Measurements from ENCODE around the gene ST13. TPM values are rescaled to one million over a fixed set of nuclear protein-coding genes. Genes with fewer than 3 reads are reported as not detected.
"Not testable (repeated sequence)": the region's sequence is repeated elsewhere in the genome, so short reads cannot be mapped to it uniquely, and the experiment has no call there.

The ST13 gene
- total and polyA plus RNA-seq, 8 donors: 30.4 to 142 (median 95.7) TPM

DNA sequence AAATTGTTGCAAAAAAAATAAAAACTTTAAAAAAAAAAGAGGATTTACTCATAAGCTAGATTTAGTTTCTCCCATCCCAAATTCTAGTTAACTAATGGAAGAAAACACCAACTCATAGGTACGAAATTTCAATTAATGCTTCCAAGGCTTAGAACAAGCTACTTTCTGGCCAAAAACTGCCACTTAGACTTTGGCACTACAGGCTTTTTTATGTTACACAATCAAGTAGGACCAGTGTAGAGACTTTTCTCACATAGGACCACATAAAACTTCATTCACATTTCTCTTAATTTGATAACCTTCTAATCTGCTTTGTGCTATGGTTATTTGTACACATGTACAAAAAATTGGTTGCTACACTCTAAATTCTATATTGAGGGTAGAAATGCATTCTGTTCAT lies 3.1 kb downstream of the ST13 start:
- Histone ChIP-seq H3K27ac (peak overlapping the region in 1 of 4 donors; percentile 24), H3K27me3 (no peaks in the 10 kb centered on the region), H3K4me1 (peaks cover 13 to 42% (median 35%) of the 10 kb centered on the region in 3 donors), H3K9me3 (no peaks in the 10 kb centered on the region), H3K36me3 (no peaks in the 10 kb centered on the region), H3K4me3 (no peak overlapping the region)
- FAIRE-seq (no peak), ATAC-seq (no peak), DNase-seq (no peak)
- intact Hi-C loops (cut with DNase I): no loop called here
- TF ChIP-seq, protein P1, sequence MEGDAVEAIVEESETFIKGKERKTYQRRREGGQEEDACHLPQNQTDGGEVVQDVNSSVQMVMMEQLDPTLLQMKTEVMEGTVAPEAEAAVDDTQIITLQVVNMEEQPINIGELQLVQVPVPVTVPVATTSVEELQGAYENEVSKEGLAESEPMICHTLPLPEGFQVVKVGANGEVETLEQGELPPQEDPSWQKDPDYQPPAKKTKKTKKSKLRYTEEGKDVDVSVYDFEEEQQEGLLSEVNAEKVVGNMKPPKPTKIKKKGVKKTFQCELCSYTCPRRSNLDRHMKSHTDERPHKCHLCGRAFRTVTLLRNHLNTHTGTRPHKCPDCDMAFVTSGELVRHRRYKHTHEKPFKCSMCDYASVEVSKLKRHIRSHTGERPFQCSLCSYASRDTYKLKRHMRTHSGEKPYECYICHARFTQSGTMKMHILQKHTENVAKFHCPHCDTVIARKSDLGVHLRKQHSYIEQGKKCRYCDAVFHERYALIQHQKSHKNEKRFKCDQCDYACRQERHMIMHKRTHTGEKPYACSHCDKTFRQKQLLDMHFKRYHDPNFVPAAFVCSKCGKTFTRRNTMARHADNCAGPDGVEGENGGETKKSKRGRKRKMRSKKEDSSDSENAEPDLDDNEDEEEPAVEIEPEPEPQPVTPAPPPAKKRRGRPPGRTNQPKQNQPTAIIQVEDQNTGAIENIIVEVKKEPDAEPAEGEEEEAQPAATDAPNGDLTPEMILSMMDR (IDR thresholded peaks at IDR 0.05): no peak
- WGBS, 2 donors: 21 to 56% methylated on average over 1 of the region's 1 CpG

DNA sequence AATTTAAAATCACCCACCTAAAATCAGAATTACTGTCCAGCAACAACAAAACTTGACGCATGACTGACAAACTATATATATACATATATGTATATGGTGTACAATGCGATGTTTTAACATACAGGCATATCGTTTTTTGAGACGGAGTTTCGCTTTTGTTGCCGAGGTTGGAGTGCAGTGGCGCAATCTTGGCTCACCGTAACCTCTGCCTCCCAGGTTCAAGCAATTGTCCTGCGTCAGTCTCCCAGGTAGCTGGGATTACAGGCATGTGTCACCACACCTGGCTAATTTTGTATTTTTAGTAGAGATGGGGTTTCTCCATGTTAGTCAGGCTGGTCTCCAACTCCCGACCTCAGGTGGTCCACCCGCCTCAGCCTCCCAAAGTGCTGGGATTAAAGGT lies 10.6 kb downstream of the ST13 start:
- H3K27me3 ChIP-seq; H3K4me3 ChIP-seq; H3K27ac ChIP-seq; FAIRE-seq; H3K4me1 ChIP-seq; DNase-seq; ATAC-seq; H3K9me3 ChIP-seq; intact Hi-C loops (cut with DNase I): not testable (repeated sequence)
- 93 to 96% methylated on average over 11 of the region's 11 CpGs for WGBS, 2 donors
- peaks cover 0 to 54% (median 11%) of the 10 kb centered on the region in 3 donors for H3K36me3 ChIP-seq

DNA sequence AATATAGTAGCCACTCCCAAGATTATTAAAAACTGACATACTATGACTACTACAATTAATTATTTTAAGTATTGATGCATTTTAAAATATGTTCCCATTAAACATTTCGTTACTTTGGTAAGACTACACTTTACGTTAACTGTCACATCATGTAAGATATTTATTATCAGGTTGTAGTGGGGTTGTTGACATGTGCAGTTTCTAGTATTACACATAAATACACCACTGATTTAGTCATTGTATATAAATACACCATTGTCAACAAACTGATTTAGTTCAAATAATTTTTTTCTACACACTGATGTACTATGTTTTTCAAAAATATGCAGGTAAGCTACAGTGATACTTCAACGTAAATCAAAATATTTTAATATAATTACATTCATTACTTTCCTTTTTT lies 11.5 kb downstream of the ST13 start:
- Histone ChIP-seq H3K36me3 (peaks cover 0 to 62% (median 18%) of the 10 kb centered on the region in 3 donors), H3K9me3 (no peaks in the 10 kb centered on the region), H3K4me1 (no peaks in the 10 kb centered on the region), H3K27me3 (no peaks in the 10 kb centered on the region), H3K4me3 (no peak overlapping the region), H3K27ac (no peak overlapping the region)
- TF ChIP-seq, protein P1 (IDR thresholded peaks at IDR 0.05): no peak
- FAIRE-seq: no peak
- DNase-seq: no peak
- intact Hi-C loops (cut with DNase I): no loop called here
- ATAC-seq: no peak
- WGBS, 2 donors: 94% methylated on average over 3 of the region's 3 CpGs

DNA sequence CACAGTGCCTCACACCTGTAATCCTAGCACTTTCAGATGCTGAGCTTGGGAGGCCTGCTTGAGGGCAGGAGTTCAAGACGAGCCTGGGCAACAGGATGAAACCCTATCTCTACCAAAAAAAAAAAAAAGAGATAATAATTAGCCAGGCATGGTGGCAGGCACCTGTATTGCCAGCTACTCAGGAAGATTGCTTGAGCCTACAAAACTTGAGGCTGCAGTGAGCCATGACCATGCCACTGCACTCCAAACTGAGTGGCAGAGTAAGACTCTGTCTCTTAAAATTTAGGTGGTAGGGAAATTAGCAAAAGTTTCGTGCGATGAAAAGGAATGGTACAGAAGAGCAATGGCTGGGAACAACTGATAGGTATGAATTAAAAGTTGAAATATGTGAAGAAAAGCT lies 18.0 kb downstream of the ST13 start:
- no peak for FAIRE-seq
- TF ChIP-seq, protein P1 (IDR thresholded peaks at IDR 0.05): no peak
- intact Hi-C loops (cut with DNase I): no loop called here
- Histone ChIP-seq H3K4me3 (no peak overlapping the region), H3K4me1 (no peaks in the 10 kb centered on the region), H3K9me3 (no peaks in the 10 kb centered on the region), H3K36me3 (peaks cover 0 to 82% (median 30%) of the 10 kb centered on the region in 3 donors), H3K27ac (no peak overlapping the region), H3K27me3 (no peaks in the 10 kb centered on the region)
- no peak for DNase-seq
- 72 to 77% methylated on average over 3 of the region's 3 CpGs for WGBS, 2 donors
- ATAC-seq: no peak

DNA sequence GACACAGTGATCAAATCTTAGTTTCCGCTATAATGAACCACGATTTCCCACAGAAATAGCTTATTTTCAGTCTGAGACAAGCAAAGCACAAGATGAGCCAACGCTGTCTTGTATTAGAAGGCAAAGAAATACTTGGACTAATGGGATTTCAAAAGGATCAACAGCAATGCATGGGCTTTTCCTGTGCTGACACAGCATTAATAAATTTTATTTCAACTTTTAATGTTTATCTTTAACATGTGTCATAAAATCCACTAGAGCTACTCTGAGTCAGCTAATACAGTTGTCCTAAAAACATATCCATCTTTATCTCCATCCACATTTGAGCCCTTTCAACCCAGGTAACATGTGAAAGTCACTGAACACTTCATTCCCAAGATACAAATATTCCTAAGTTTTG lies 21.8 kb downstream of the ST13 start:
- no peak overlapping the region for H3K27ac ChIP-seq
- intact Hi-C loops (cut with DNase I): no loop called here
- H3K36me3 ChIP-seq: peaks cover 0 to 74% (median 23%) of the 10 kb centered on the region in 3 donors

More for the DNA sequence above, 21.8 kb downstream of the ST13 start:
- ATAC-seq: no peak
- TF ChIP-seq, protein P1 (IDR thresholded peaks at IDR 0.05): no peak
- WGBS, 2 donors: 92 to 98% methylated on average over 3 of the region's 3 CpGs
- FAIRE-seq: no peak
- Histone ChIP-seq H3K4me1 (peaks cover 5 to 8% (median 7%) of the 10 kb centered on the region in 3 donors), H3K9me3 (no peaks in the 10 kb centered on the region), H3K27me3 (no peaks in the 10 kb centered on the region), H3K4me3 (no peak overlapping the region)
- no peak for DNase-seq

Measured in pancreas (tissue), 10 donors.